ENCODE data around the gene SLC35E2B.

The SLC35E2B gene

DNA sequence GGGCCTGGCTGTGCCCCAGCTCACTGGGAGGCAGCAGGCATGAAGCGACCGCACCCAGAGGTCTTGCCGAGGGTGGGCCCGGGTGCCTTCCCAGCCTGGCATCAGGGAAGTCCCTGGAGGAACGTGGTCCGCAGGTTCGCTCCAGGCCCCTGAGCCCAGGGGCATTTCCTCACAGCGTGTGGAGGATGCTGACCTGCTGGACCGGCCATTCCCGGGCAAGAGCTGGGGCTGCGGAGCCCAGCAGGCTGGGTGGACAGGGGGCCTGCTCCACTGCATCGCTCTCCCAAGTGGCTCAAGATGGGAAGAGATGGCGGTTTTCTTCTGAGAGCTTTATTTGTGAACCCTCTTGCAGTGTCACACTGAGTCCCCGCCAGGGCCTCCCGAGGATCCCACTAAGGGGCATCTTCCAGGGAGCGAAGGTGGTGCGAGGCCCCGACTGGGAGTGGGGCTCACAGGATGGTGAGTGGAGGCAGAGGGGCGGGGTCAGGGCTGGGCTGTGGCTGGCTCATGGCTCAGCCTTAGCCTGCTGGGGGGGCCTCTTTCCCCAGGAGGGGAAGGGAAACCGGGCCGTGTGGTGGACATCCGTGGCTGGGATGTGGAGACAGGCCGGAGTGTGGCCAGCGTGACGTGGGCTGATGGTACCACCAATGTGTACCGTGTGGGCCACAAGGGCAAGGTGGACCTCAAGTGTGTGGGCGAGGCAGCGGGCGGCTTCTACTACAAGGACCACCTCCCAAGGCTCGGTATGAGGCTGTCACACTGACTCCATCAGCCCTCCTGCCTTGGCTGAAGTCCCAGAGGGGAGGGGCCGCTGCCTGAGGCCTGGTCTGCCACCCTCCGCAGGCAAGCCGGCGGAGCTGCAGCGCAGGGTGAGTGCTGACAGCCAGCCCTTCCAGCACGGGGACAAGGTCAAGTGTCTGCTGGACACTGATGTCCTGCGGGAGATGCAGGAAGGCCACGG, 67.9 kb downstream of the SLC35E2B start:
- no peak for DNase-seq (ENCODE audit: low read depth in 3 of 3)

DNA sequence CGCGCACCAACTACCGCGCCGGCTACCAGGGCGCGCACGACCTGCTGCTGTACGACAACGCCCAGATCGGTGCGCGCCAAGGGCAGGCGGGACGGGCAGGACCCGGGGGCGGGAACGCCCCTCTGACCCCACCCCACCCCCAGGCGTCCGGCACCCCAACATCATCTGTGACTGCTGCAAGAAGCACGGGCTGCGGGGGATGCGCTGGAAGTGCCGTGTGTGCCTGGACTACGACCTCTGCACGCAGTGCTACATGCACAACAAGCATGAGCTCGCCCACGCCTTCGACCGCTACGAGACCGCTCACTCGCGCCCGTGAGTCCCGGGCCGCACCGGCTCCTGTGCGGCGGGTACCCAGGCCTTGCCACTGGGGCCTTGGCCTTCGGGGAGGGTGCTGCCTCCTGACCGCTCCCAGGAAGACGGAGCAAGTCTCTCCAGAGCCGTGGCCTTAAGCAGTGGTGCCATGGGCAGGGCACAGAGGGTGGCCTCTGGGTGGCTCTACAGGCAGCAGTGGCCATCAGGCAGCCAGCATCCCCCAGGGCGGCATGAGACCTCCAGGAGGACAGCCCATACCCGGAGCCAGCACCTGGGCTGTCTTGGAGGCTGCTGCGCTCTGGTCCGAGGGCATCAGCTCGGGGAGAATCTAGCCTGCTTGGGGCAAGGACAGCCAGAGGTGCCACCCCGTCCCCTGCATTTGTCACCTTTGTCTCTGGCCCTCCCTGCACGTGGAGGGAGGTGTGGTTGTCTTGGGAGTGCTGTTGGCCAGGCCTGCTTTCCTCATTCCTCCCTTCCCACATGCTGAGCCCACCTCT, 68.8 kb downstream of the SLC35E2B start:
- no peak for DNase-seq (ENCODE audit: low read depth in 3 of 3)

DNA sequence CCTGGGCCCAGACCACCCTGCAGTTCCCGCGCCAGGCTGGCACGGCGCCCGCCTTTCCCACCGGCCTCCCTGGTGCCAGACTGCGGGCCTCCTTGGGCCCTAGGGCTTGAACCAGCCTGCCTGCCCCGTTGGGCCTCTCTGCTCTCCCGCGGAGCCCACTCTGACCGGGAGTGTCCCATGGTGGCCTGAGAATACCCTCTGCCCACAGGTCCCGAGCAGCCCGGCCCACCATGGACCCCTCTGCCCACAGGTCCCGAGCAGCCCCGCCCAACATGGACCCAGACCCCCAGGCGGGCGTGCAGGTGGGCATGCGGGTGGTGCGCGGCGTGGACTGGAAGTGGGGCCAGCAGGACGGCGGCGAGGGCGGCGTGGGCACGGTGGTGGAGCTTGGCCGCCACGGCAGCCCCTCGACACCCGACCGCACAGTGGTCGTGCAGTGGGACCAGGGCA, 69.4 kb downstream of the SLC35E2B start:
- no peak for DNase-seq (ENCODE audit: low read depth in 3 of 3)

DNA sequence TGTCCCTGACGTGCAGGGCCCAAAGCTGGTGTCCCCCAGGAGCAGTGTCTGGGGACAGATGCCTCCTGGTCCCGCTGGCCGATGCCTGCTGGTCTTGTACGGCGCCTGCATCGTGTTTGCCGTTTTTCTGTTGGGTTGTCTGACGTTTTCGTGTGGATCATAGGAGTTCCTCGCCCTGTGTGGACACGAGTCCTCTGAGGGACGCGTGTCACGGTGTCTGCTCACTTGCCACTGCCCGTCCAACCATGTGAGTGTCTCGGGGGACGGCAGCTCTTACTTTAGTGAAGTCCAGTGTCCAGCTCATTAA, 69.9 kb downstream of the SLC35E2B start:
- DNase-seq (ENCODE audit: low read depth in 3 of 3), result no peak

DNA sequence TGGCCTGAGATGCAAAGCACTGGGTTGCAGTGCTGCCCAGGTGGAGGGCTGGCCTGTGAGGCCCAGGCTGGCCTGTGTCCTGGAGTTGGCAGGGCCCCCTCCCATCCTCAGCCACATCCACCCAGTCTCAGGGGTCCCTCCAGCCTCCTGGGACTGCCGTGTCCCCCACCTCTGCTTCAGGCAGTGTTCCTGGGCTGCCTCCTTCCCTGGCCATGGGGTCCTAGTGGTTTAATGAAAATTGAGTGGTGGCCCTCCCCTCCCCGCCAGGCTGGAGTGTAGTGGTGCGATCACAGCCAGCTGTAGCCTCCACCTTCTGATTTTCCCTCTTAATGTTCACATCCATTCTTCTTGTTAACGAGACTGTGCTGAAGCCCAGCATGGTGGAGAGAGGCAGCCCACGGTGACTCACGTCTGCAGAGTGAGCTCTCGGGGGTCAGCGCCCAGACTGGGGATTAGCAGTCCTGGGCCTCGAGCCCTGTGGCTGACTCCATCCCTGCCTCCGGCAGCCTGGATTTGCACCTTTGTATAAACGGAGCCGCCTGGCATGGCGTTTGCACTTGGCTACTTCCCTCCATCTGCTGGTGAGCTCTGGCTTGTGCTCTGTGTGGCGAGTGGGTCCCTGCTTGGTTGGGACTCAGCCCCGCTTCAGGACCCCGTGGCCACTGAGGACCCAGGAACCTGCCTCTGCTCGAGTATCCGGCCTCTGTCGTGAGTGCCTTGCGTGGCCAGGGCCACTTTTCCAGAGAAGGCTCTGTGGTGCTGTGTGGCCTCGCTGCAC, 70.4 kb downstream of the SLC35E2B start:
- DNase-seq (ENCODE audit: low read depth in 3 of 3), result no peak

DNA sequence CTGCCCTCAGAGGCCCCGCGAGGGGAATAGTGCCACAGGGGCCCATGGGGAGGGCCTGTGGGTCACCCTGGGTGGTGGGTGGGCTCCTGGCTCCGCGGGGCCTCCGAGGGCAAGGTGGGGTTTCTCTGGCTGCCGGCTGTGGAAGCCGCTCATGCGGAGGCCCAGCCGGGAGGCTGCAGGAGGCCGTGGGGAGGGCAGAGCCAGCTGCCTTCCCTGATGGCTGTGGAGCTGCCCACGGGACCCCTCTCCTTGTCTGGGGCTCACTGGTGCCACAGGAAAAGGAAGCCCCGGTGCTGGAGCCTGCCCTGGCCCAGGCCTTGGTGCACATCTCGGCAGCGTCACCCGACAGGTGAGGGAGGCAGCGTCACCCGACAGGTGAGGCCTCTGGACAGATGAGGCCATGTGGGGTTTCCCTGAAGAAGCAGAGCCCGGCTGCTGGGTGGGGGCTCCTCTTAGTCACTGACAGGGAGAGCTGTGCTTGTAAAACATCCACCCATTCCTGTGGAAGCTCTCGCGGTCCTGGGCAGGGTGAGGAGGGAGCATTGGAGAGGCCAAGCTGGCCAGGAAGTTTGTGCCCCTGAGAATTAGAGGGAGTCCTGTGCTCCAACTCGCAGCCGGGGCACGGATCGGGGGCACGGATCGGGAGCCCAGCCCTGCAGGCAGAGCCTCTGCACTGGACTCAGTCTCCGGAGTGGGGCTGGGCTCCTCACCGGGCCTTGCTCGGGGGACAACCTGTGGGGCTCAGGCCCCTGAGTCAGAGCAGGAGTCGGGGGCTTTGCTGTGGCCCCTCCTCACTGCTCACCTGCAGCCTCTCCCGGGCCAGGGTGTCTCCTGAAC, 71.2 kb downstream of the SLC35E2B start:
- no peak for DNase-seq (ENCODE audit: low read depth in 3 of 3)

DNA sequence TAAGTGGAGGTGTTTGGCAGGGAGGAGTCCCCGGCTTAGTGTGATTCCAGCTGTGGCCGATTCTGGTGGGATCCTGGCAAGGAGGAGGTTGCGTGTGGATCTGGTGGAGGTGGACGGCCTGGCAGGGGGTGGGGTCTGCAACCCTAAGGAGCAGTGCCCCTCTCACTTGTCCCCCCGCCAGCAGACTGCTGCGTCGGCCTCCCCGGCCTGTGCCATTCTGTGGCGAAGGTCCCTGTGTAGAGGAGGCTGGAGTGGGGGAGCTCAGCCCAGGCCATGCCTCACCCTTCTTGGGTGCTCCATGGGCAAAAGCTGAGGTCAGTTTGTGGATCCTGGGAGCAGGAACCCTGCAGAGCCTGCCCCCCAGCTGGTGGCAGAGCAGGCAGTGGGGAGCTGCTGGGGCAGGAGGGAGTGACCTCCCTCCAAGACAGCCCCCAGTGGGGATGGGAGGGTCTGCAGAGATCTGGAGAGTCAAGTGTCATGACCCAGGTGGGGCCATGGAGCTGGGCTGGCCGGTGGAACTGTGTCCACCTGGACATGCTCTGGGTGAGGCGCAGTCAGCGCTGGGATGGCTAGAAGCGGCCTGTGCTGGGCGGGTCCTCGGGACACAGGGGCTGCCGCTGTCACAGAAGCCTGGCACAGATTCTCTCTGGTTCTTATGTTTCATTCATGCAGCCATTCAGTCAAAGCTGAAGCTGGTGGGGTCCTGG, 72.0 kb downstream of the SLC35E2B start:
- no peak for DNase-seq (ENCODE audit: low read depth in 3 of 3)

DNA sequence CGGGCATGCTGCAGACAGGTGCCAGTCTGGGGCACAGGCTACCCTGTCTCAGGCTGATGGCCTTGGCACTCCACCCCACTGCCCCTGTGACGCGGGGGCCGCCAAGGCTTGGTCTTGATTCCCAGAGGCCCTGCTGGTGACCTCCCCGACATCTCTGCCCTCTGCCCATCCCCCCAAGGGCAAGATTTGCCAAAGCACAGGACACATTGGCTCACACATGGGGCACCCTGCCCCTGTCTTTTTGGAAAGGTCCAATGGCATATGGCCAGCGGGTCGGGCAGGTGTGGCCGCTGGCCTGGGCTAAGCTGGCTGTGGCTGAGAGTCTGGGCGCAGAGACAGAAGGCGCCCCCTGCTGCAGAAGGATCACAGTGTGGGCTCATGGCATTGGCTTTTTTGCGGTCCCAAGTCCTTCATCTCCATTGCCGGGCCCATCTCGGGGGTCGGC, 72.7 kb downstream of the SLC35E2B start:
- DNase-seq (ENCODE audit: low read depth in 3 of 3), result no peak

DNA sequence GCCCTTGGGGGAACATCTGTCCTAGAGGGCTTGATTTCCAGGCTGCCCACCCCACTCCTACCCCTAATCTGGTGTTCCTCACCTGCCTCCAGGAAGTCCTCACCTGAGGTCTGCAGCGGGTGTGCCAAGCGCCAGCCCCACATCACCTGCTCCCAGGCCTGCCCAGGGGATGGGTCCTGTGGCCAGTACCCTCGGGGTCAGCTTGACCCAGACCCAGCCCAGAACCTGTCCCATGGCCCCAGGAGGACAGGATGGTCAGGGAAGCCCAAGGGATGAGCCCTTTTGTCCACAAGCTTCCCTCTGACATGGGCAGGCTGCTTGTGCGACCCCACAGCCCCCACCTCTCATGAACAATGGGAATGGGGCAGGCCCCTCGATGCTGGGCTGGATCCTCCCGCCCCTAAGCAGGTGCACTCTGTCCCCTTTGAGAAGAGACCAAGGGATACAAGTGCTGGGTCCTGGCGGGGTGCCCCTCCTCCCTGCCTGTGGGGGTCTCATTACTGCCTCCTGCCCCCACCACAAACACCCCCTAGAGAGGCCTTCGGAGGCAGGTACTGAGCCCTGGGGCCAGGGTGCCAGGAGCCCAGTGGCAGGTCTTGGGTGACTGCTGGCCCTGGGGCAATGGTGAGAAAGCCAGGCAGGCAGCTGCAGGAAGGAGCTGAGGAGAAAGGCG, 74.1 kb downstream of the SLC35E2B start:
- no peak for DNase-seq (ENCODE audit: low read depth in 3 of 3)

DNA sequence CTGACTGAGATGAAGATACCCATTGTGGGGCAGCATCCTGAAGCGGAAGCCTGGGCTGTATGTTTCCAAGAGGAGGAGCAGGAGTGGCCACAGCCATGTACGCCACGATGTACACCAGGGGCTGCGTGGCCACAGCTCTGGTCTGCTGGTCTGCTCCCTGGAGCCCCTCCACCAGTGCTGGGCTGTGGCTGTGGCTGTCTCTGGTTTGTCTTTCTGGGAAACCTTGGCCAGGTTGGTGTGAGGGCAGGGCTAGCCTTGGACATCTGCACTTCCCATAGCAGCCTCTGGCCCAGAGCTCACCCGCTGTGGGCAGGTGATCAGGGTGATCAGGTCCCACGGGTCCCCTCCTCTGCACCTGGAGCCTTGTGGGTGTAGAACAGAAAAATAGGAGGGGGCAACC, 74.7 kb downstream of the SLC35E2B start:
- DNase-seq (ENCODE audit: low read depth in 3 of 3), result no peak

DNA sequence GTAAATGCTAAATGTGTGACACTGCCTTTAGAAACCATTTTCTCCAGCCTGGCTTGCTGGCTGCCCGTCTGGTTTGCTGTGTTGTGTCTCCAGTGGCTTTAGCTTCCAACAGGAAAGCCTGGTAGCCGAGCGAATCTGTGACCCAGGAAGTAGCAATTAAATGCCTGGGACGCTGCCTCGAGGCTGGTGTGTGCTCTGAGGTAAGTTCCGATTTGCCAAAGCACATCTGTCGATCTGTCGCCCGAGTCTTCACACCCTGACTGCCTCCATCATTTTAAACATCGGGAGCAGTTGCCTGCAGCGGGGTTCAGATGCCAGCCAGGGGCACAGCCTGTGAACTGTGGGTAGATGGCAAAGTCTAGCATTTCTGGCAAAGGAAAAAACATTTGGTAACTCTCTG, 75.1 kb downstream of the SLC35E2B start:
- no peak for DNase-seq (ENCODE audit: low read depth in 3 of 3)

DNA sequence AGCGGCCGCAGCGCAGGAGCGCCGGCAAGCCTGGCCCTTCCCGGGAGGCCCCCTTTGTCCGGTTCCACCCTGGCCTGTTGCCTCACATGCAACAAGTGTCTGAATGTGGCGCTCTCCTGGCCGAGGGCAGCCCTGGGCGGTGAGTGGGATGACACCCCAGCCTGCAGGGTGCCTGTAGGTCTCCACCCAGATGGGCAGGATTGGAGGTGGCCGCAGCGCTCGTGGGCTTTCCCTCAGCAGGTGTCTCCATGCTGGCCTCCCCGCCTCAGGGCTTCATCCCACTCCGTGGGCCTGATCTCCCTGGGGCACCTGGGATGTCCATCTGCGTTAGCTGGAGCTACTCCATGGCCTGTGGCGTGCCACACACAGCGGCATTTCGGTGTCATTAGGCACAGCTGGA, 75.8 kb downstream of the SLC35E2B start:
- DNase-seq (ENCODE audit: low read depth in 3 of 3), result no peak

DNA sequence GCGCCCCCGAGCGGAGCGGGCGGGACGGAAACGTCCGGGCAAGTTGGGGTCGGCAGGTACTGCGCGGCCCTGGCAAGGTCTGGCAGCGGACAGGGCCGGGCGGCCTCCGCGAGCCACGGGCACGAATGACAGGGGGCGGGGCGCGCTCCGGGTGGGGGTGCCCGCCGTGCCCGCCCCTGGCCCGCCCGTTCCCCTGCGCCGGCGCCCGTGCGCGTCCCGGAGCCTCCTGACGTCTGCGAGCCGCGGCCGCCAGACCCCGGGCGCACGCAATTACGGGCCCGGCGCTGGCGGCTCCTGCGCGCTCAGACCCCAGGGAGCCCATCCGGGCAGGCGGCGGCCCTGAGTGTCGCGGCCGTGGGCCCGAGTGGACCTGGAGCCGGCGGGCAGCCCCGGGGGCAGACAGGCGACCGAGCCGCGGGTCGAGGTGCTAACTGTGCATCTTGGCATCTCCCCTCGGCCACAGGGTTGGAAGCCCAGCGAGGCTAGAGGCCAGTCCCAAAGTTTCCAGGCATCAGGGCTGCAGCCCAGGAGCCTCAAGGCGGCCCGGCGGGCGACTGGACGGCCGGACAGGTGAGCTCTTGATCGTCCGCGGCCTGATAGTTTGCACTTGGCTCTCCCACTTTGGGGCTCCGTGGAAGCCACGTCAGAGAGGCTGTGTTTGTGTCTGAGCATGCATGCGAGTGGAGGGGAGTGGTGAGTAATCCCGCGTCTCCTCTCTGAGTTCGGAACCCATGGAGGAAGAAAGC, 76.4 kb downstream of the SLC35E2B start:
- DNase-seq (ENCODE audit: low read depth in 3 of 3), result peak in 1 of 3 experiments; percentile 43

DNA sequence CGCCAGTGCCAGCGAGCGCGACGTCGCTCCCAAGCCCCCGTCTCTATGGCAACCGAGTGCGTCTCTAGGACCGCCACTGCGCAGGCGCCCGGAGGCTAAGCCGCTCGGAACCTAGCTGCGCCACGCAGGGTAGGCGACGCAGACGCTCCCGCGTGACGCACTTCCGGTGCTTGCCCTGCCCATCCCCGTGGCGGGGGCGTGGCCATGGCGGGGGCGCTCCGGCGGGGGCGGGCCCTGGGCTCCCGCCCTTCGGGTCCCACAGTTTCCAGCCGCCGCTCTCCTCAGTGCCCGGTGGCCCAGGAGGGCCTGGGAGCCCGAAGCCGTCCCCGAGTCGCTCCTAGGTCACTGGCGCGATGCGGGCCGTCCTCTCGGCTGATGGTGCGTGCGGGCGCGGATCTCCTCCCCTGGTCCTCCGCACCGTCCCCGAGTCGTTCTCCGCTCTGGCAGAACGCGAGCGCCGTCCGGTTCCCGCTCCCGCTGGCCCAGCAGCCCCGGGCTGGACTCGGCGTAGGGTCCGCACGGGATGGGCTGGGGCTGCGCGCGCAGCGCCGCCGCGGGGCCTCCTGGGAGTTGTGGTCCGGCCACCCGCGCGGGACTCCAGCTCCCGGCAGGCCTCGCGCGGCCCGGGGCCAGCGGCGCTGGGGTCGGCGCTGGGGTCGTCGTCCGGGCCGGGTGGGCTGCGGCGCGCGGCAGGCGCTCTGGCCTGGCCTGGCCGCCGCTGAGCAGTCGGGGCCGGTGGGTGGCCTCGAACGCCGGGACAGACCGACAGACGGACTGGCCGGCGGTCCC, 77.1 kb downstream of the SLC35E2B start, which contains the start of gene MIB2:
Gene MIB2, plus strand, starts transcription at position 245 of the 789 bp plus-strand sequence. CDS start 7,953 bp downstream, outside the sequence.
- peak; percentile 94 to 95 (median 95) for DNase-seq (ENCODE audit: low read depth in 3 of 3)

DNA sequence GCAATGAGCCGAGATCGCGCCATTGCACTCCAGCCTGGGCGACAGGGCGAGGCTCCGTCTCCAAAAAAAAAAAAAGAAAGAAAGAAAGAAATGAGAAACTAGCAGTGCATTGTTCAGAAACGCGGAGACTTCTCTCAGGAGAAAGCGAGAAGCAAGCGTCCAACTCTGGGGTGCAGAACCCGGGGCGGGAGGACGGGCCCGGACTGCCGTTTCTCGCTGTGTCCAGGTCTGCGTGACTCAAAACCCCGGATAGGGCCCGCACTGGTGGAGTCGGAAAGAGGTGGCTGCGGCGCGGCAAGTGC, 77.7 kb downstream of the SLC35E2B start:
- DNase-seq (ENCODE audit: low read depth in 3 of 3), result no peak

DNA sequence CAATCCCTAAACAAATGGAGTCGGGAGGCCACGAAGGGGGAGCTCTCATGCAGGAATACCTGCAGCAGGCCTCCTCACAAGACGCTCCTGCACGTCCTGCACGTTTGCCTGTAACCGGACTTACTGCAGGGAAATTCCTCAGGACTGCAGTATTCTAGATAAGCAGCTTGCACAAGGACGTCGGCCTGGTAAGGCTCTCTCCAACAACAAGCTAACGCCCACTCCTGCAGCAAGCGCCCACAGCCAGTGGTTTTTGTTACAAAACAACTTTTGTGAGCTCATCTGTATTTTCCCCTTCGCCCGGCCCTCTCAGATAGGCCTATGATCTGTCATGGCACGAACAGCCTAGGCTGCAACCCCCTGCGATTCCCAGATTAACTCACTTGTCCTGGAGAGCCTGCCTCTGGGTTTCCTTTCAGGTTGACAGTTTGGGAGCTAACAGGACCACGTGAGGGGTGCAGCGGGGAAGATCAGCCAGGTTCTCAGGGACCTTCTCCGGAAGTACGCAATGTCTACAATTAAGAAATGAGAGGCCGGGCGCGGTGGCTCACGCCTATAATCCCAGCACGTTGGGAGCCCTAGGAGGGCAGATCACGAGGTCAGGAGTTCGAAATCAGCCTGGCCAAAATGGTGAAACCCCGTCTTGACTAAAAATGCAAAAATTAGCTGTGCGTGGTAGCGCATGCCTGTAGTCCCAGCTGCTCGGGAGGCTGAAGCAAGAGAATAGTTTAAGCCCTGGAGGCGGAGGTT, 78.2 kb downstream of the SLC35E2B start:
- peak in 2 of 3 experiments; percentile 54 to 56 for DNase-seq (ENCODE audit: low read depth in 3 of 3)

DNA sequence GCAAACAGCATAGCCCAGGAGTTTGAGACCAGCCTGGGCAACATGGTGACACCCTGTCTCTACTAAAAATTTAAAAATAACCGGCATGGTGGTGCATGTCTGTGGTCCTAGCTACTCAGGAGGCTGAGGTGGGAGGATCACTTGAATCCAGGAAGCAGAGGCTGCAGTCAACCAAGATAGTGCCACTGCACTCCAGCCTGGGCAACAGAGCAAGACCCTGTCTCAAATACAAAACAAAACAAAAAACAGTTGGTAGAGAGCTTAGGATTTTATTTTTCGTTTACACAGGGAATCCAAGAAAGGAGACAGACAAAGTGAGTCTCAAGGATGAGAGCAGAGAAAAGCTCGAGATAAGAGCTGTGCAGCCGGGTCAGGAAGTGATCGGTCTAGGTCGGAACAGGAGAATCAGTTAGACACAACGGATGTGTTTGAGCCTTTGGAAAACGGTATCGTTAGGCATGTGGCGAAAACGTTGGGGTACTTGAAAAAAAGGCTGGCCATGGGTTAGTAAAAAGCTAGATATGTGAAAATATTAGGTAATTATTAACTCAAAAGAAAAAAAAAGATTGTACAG, 79.0 kb downstream of the SLC35E2B start:
- DNase-seq (ENCODE audit: low read depth in 3 of 3), result no peak

DNA sequence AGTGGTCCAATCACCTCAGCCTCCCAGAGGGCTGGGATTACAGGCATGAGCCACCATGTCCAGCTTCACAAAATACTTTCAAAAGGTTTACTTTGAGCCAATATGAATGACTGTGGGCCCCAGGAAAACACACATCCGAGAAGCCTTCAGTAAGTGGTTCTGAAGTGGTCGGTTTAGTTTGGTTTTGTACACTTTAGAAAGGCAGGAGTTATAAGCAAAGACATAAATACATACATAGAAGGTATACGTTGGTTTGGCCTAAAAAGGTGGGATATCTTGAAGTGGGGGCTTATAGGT, 80.5 kb downstream of the SLC35E2B start:
- no peak for DNase-seq (ENCODE audit: low read depth in 3 of 3)
